Activated effector memory CD4-positive, alpha-beta T cell treated with anti-CD3 and anti-CD28 coated beads, Interleukin-2, amount 50 U/mL, for 16 hours (primary cell): ENCODE measurements around the gene ARHGEF11.
A peak's percentile ranks its signal among the peaks of the same experiment; 100 is the strongest.

Experiments used
- DNase-seq: peaks from one replicate; pipeline ENCODE4 v3.0.0-alpha.2; 2020

ARHGEF11 gene

DNA sequence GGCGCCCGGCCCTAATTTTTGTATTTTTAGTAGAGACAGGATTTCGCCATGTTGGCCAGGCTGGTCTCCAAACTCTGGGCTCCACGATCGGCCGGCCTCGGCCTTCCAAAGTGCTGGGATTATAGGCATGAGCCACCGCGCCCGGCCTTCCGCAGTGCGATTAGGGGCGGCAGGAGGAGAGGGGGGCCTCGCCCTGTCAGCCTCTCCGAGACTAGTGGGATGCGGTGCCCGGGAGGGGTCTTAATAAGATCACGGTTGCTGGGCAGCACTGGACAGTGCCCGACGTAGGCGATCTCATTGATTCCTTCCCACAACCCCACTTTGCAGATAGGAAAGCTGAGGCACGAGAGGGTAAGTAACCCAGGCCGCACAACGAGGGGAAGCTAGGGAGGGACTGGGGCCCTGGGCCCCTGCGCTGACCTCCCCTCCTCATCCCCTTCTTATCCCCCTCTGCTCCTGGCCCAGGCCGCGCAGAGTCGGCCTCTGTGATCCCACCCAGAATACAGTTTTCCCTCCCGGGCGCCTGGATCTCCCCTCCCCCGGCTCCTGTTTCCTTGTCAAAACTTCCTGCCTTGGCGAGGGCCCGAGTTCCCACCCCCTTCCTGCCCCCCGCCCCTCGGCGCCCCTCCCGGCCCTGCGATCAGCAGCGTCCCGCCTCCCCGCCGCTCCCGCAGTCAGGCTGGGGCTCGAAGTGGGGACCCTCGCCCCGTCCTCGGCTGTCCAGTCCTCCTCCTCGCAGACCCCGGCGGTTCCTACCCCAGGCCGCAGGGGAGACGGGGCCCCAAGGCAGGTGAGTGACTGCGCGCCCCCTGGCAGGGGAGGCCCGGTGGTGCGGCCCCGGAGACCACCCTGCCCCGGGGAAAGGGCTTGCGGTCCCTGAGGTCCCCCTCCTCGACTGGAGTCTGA lies 152.2 kb downstream of the ARHGEF11 start, which contains the start of gene PEAR1:
Gene PEAR1 (plus strand): TSS at position 671 of the 906 bp plus-strand sequence. CDS start 10,209 bp downstream, outside the sequence.
- no peak for DNase-seq

DNA sequence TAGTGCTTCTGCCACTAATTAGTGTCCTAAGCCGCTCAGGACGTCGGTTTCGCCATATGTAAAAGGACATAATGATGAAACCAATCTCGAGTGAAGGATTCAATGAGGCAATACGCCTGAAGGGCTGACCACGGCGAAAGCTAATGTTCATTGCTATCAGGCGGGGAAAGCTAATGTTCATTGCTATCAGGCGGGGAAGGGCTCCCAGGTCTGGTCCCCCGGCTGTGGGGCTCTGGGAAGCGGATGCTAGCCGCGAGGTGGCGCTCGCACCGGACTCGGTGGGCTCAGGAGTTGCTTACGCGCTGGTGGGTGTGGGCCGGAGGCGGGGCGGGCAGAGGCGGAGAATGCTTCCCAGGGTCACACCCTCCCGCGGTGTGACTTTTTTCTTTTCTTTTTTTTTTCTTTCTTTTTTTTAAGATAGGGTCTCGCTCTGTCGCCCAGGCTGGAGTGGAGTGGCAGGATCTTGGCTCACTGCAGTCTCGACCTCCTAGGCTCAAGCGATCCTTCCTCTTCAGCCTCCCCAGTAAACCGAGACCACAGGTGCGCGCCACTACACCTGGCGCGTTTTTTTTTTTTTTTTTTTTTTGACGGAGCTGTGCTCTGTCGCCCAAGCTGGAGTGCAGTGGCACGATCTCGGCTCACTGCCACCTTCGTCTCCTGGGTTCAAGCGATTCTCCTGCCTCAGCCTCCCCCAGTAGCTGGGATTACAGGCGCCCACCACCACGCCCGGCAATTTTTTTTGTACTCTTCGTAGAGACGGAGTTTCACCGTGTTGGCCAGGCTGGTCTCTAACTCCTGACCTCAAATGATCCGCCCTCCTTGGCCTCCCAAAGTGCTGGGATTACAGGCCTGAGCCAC lies 153.1 kb downstream of the ARHGEF11 start:
- DNase-seq: peak; percentile 94

DNA sequence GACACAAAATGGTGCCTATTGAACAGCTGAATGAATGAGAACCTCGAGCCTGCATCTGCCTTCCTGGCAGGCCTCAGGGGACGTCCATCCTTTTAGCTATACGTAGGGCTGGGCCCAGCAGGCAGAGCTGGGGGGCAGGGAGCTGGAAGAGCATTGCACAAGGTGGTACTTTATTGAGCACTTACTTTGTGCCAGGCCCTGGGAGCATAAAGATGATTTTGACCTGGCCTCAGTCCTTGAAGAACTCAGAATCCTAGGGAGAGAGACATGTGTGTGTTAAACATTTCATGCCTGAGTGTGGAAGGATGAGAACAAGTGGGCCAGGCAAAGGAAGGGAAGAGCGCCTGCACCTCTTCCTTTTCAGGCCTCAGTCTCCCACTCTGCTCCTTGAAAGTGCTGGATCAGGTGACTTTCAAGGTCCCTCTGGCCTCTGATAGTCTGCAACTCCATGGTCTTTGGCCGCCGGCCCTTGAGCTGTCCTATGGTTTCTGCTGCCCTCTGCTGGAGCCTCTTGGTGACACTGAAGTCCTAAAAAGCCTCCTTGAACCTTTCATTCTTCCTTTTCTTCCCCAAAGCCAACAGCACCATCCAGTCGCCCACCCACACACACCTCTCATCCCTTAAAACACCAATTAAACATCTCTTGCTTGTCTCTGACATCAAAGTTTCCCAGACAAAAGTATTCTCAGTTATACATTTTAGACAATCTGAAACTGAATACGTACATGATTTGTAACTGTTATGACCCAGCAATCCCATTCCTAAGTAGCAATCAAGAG lies 155.6 kb downstream of the ARHGEF11 start:
- peak; percentile 83 for DNase-seq

DNA sequence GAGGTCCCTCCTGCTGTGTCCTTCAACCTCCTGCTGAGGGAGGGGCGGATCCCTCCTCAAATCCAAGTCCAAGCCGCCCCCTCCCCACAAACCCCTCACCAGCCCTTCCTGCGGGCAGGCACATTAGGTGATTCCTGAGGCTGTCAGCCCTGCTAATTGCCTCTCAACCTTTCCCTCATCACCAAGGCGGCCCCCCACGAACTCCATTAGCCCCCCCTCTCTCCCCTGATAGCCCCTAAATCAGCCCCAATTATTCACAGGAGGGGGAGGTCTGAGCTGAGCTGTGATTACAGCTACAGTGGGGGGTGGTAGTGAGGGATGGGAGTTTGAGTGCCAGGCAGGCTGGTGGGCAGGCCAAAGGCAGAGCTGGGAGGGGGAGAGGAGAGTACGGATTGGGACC lies 157.8 kb downstream of the ARHGEF11 start:
- DNase-seq: no peak

DNA sequence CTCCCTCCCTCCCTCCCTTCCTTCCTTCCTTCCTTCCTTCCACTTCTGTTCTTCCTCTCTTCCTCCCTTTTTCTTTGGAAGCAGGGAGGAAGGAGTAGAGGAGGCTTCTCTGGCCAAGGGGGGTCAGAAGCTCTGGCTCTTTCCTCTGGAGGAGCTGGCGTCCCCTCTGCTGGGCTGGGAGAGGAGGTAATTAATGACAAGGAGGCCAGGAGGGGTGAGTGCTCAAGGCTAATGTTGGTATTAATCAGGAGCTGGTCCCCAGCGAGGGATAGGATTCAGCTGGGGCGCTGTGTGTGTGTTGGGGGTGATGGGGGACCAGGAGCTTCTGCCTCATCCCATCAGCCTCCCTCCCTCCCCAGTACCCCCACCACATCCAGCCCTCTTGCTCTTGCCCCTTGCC lies 158.2 kb downstream of the ARHGEF11 start:
- DNase-seq: no peak

DNA sequence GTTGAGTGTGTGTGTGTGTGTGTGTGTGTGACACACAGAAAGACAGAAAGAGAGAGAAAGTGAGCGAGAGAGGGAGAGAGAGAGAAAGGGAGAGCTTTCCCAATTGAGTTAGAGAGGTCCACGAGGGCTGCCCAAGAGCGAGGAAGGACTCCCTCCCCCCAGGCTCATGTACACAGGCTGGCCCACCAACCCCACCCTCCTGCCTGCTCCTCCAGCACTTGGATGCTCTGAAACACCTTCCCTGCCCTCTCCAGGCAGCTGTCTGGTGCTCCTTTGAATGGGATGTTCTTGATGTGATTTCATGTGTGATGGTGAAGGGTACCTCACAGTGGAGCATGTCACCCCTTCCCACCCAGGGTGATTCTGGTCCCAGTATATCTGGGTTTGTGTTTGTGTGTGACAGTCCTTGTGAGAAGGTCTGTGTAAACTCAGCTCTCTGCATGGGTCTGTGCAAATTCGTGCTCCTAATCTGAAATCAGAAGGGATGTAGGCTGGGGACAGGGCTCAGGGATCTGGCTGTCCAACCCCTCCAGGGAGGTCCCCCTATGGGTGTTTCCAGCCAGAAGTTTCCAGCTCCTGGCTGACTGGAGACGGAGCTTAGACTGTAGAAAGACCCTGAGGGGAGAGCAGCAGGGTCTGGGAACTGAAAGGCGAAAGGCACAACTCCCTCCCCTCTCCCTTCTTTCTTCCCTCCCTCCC lies 158.8 kb downstream of the ARHGEF11 start:
- no peak for DNase-seq

DNA sequence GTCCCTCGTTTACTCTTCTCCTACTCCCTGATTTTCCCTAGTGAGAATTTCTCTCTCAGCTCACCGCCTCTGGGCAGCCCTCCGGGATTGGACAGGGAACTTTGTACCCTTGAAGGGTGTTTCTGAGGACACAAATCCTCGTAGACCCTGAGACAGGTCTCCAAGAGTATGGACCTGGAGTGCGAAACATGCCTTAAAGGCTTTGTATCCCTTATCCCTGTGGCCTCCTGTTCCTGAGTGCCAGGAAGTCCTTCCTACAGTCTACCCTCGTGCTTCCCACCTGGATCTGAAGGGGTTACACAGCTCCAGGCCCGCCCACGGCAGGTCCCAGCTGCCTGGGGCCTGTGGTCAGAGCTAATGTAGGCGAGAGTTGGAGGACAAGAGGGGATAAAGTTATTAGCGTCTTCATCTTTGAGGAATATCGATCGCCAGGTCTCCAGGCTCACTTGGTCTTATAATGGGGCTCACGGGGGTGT lies 159.6 kb downstream of the ARHGEF11 start:
- DNase-seq: no peak

DNA sequence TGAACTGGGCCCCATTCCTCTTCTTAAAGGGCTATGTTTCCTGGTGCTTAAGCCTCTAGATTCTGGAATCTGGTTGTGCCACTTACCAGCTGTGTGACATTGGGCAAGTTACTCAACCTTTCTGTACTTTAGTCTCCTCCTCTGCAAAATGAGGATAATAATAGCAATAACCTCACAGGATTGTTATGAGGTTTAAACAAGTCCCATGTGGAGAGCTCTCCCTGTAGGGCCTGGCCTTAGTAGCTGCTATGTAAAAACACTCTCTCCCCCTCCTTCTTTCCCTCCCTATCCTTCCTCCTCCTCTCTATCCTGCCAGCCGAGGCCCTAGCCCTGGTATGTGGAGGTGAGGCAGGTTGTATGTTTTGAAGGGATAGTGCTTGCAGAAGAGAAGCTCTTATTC lies 160.2 kb downstream of the ARHGEF11 start:
- DNase-seq: no peak
